ENCODE measurements around the gene ARHGAP35. TPM values are rescaled to one million over a fixed set of nuclear protein-coding genes. Genes with fewer than 3 reads are reported as not detected.

The ARHGAP35 gene
- total RNA-seq, 4 donors from 2014 or later, result 77.1 to 159 (median 98.4) TPM

GRCh38 chr19:46902402-46902766 is 41.6 kb downstream of the ARHGAP35 start:
- WGBS, 2 donors (ENCODE audit: low coverage in 1 of 2), result 40 to 75% methylated on average over 1 to 4 of the region's 4 CpGs
- Histone ChIP-seq H3K36me3 (no peaks in the 10 kb centered on the region), H3K27ac (no peak overlapping the region), H3K4me1 (peaks cover 0 to 45% (median 19%) of the 10 kb centered on the region in 4 donors), H3K27me3 (no peaks in the 10 kb centered on the region), H3K9me3 (no peaks in the 10 kb centered on the region), H3K4me3 (no peak overlapping the region)
- in situ Hi-C loops (cut with MboI; ENCODE audit: low pct_ligation_motif_present in 1 of 4, low pct_unique_long_range_greater_than_20kb in 1 of 4, low sequenced_read_pairs in 3 of 4) (no loop called here), intact Hi-C loops (cut with DNase I; ENCODE audit: low total_unique reads) (no loop called here)
- TF ChIP-seq POLR2A (IDR thresholded peaks at IDR 0.05), result no peak
- no peak for TF ChIP-seq POLR2AphosphoS5 (IDR thresholded peaks at IDR 0.05)
- no peak for TF ChIP-seq CTCF (IDR thresholded peaks at IDR 0.05)
- TF ChIP-seq EP300 (IDR thresholded peaks at IDR 0.05; ENCODE audit: low read depth), result no peak
- DNase-seq, result no peak

- DNase-seq, result no peak
- Histone ChIP-seq H3K4me3 (no peak overlapping the region), H3K9me3 (no peaks in the 10 kb centered on the region), H3K27ac (peak overlapping the region in 1 of 4 donors; percentile 4), H3K4me1 (peaks cover 0 to 50% (median 17%) of the 10 kb centered on the region in 4 donors), H3K27me3 (no peaks in the 10 kb centered on the region), H3K36me3 (no peaks in the 10 kb centered on the region)
- intact Hi-C loops (cut with DNase I; ENCODE audit: low total_unique reads), result no loop called here
- in situ Hi-C loops (cut with MboI; ENCODE audit: low pct_ligation_motif_present in 1 of 4, low pct_unique_long_range_greater_than_20kb in 1 of 4, low sequenced_read_pairs in 3 of 4), result no loop called here
- WGBS, 2 donors (ENCODE audit: low coverage in 1 of 2), result 38% methylated on average over 3 of the region's 3 CpGs
- TF ChIP-seq CTCF (IDR thresholded peaks at IDR 0.05) (no peak), POLR2AphosphoS5 (IDR thresholded peaks at IDR 0.05) (no peak), EP300 (IDR thresholded peaks at IDR 0.05; ENCODE audit: low read depth) (no peak), POLR2A (IDR thresholded peaks at IDR 0.05) (no peak)
These were observed 42.7 kb downstream of the ARHGAP35 start for GRCh38 chr19:46903458-46903857.

GRCh38 chr19:46904114-46905060 is 43.6 kb downstream of the ARHGAP35 start:
- TF ChIP-seq EP300 (IDR thresholded peaks at IDR 0.05; ENCODE audit: low read depth) (no peak), CTCF (IDR thresholded peaks at IDR 0.05) (no peak), POLR2AphosphoS5 (IDR thresholded peaks at IDR 0.05) (no peak), POLR2A (IDR thresholded peaks at IDR 0.05) (no peak)
- intact Hi-C loops (cut with DNase I; ENCODE audit: low total_unique reads) (loop anchor here (5.0 kb wide), 1 partner anchor 907 kb away; the partner anchor contains the start of gene CCDC61), in situ Hi-C loops (cut with MboI; ENCODE audit: low pct_ligation_motif_present in 1 of 4, low pct_unique_long_range_greater_than_20kb in 1 of 4, low sequenced_read_pairs in 3 of 4) (no loop called here)
- peak overlapping the region in 3 of 4 donors; percentile 10 to 47 (median 20) for H3K27ac ChIP-seq
- no peaks in the 10 kb centered on the region for H3K36me3 ChIP-seq
- H3K4me3 ChIP-seq, result no peak overlapping the region
- peaks cover 0 to 44% (median 9%) of the 10 kb centered on the region in 4 donors for H3K4me1 ChIP-seq
- no peaks in the 10 kb centered on the region for H3K9me3 ChIP-seq
- no peaks in the 10 kb centered on the region for H3K27me3 ChIP-seq
- WGBS, 2 donors (ENCODE audit: low coverage in 1 of 2), result 78 to 81% methylated on average over 9 to 16 of the region's 16 CpGs
- no peak for DNase-seq

GRCh38 chr19:46906221-46906620 is 45.4 kb downstream of the ARHGAP35 start:
- Histone ChIP-seq H3K36me3 (no peaks in the 10 kb centered on the region), H3K4me3 (no peak overlapping the region), H3K9me3 (no peaks in the 10 kb centered on the region), H3K4me1 (peaks cover 0 to 39% (median 8%) of the 10 kb centered on the region in 4 donors), H3K27ac (no peak overlapping the region), H3K27me3 (no peaks in the 10 kb centered on the region)
- intact Hi-C loops (cut with DNase I; ENCODE audit: low total_unique reads), result loop anchor here (5.0 kb wide), 1 partner anchor 909 kb away; the partner anchor contains the start of gene CCDC61
- no peak for TF ChIP-seq CTCF (IDR thresholded peaks at IDR 0.05)
- TF ChIP-seq POLR2A (IDR thresholded peaks at IDR 0.05), result no peak
- TF ChIP-seq POLR2AphosphoS5 (IDR thresholded peaks at IDR 0.05), result no peak
- no peak for TF ChIP-seq EP300 (IDR thresholded peaks at IDR 0.05; ENCODE audit: low read depth)
- in situ Hi-C loops (cut with MboI; ENCODE audit: low pct_ligation_motif_present in 1 of 4, low pct_unique_long_range_greater_than_20kb in 1 of 4, low sequenced_read_pairs in 3 of 4), result no loop called here
- WGBS, 2 donors (ENCODE audit: low coverage in 1 of 2), result 92 to 100% methylated on average over 1 to 2 of the region's 2 CpGs
- no peak for DNase-seq

All from transverse colon (tissue), 4 donors.